HG03175 (cell line): ENCODE measurements around the gene CHST10.

Experiments
- ATAC-seq: cut with Tn5 transposase; IDR thresholded peaks from one replicate; pipeline ENCODE4 v1.9.1; 2021; ENCODE audit warnings: mild to moderate bottlenecking, moderate library complexity; ENCODE audit not compliant: unreplicated experiment

The CHST10 gene

GRCh38 chr2:100416397-100416934 is 1.0 kb downstream of the CHST10 start:
- no peak for ATAC-seq

GRCh38 chr2:100413571-100413970 is 3.9 kb downstream of the CHST10 start:
- ATAC-seq = no peak

GRCh38 chr2:100412881-100413321 is 4.6 kb downstream of the CHST10 start:
- no peak for ATAC-seq

GRCh38 chr2:100412466-100412865 is 5.0 kb downstream of the CHST10 start:
- no peak for ATAC-seq

- ATAC-seq = no peak
Observed at GRCh38 chr2:100411841-100412292, 5.6 kb downstream of the CHST10 start.

- ATAC-seq = no peak
Observed at GRCh38 chr2:100409975-100410647, 7.4 kb downstream of the CHST10 start.

GRCh38 chr2:100409461-100409860 is 8.0 kb downstream of the CHST10 start:
- no peak for ATAC-seq

GRCh38 chr2:100408941-100409340 is 8.5 kb downstream of the CHST10 start:
- ATAC-seq = no peak

- no peak for ATAC-seq
Observed at GRCh38 chr2:100408104-100408503, 9.4 kb downstream of the CHST10 start.

- no peak for ATAC-seq
Observed at GRCh38 chr2:100407563-100407962, 9.9 kb downstream of the CHST10 start.

GRCh38 chr2:100407073-100407472 is 10.4 kb downstream of the CHST10 start:
- ATAC-seq = no peak

GRCh38 chr2:100406120-100406508 is 11.4 kb downstream of the CHST10 start:
- ATAC-seq = no peak

- ATAC-seq = no peak
Observed at GRCh38 chr2:100405403-100406119, 11.9 kb downstream of the CHST10 start.

- no peak for ATAC-seq
Observed at GRCh38 chr2:100404411-100404810, 13.1 kb downstream of the CHST10 start.

- ATAC-seq = no peak
Observed at GRCh38 chr2:100403722-100404121, 13.7 kb downstream of the CHST10 start.

GRCh38 chr2:100401268-100401667 is 16.2 kb downstream of the CHST10 start:
- no peak for ATAC-seq

- no peak for ATAC-seq
Observed at GRCh38 chr2:100399714-100400113, 17.8 kb downstream of the CHST10 start.

GRCh38 chr2:100397976-100398375 is 19.5 kb downstream of the CHST10 start:
- no peak for ATAC-seq

- ATAC-seq = no peak
Observed at GRCh38 chr2:100397118-100397860, 20.2 kb downstream of the CHST10 start.

GRCh38 chr2:100396483-100396882 is 21.0 kb downstream of the CHST10 start:
- ATAC-seq = no peak
